ENCODE results near the gene RPL19. TPM values are rescaled to one million over a fixed set of nuclear protein-coding genes. Genes with fewer than 3 reads are reported as not detected.

The RPL19 gene
- total and polyA plus RNA-seq, 3 donors from 2014 or later = 954 to 1,741 (median 1,719) TPM

GRCh38 chr17:39195568-39196160 is 4.4 kb upstream of the RPL19 start:
- intact Hi-C loops (cut with DNase I; ENCODE audit: low total_unique reads) = no loop called here
- TF ChIP-seq CTCF (IDR thresholded peaks at IDR 0.05) = no peak
- no peak for TF ChIP-seq POLR2A (IDR thresholded peaks at IDR 0.05)
- Histone ChIP-seq H3K27ac (peak overlapping the region in 1 of 2 donors; percentile 41), H3K27me3 (no peaks in the 10 kb centered on the region), H3K4me3 (no peak overlapping the region), H3K9me3 (no peaks in the 10 kb centered on the region), H3K36me3 (ENCODE audit: low read depth, missing control alignments) (no peaks in the 10 kb centered on the region), H3K4me1 (peaks cover 36% of the 10 kb centered on the region)
- WGBS, 2 donors = 71 to 76% methylated on average over 4 to 8 of the region's 8 CpGs
- no peak for DNase-seq

DNA sequence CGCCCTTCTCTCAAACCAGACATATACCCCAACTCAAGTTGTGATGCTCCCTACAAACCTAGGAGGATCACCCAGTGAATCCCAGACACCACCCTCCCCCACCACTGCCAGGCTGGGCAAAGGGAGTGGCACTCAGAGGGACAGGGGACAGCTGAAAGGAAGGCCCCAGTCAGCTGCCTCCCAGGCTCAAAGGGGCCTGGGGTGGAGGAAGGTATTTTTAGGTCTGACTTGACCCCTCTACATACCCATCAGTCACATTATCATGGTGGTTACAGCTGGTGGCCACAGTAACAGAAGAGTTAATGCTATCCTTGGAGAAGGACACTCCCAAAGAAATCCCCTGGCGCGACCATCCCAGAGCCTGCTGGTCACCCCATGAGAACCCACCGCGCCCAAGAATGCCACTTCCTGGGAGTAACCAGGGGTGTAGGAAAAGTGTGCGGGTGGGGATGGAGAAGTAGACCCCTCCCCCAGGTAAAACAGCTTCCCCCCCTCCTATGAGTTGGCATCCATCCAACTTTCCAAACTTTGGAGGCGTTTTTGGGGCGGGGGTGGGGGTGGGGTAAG is 3.8 kb upstream of the RPL19 start:
- no peaks in the 10 kb centered on the region for H3K27me3 ChIP-seq
- no peak for DNase-seq
- H3K9me3 ChIP-seq = no peaks in the 10 kb centered on the region
- H3K4me3 ChIP-seq = peak overlapping the region; percentile 67 to 74
- no peaks in the 10 kb centered on the region for H3K36me3 ChIP-seq (ENCODE audit: low read depth, missing control alignments)
- H3K27ac ChIP-seq = no peak overlapping the region
- H3K4me1 ChIP-seq = peaks cover 42% of the 10 kb centered on the region
- TF ChIP-seq CTCF (IDR thresholded peaks at IDR 0.05) (no peak), POLR2A (IDR thresholded peaks at IDR 0.05) (no peak)
- WGBS, 2 donors = 5 to 14% methylated on average over 4 to 8 of the region's 8 CpGs
- intact Hi-C loops (cut with DNase I; ENCODE audit: low total_unique reads) = no loop called here

GRCh38 chr17:39196808-39197291 is 3.2 kb upstream of the RPL19 start:
- 0 to 1% methylated on average over 6 to 30 of the region's 30 CpGs for WGBS, 2 donors
- H3K4me1 ChIP-seq = peaks cover 45% of the 10 kb centered on the region
- H3K9me3 ChIP-seq = no peaks in the 10 kb centered on the region
- TF ChIP-seq POLR2A (IDR thresholded peaks at IDR 0.05) = no peak
- H3K4me3 ChIP-seq = peak overlapping the region; percentile 67 to 74
- no peaks in the 10 kb centered on the region for H3K27me3 ChIP-seq
- peak; percentile 42 for DNase-seq
- no peaks in the 10 kb centered on the region for H3K36me3 ChIP-seq (ENCODE audit: low read depth, missing control alignments)
- peak overlapping the region; percentile 14 to 70 for H3K27ac ChIP-seq
- intact Hi-C loops (cut with DNase I; ENCODE audit: low total_unique reads) = no loop called here

- intact Hi-C loops (cut with DNase I; ENCODE audit: low total_unique reads) = no loop called here
- no peak for TF ChIP-seq POLR2A (IDR thresholded peaks at IDR 0.05)
- TF ChIP-seq CTCF (IDR thresholded peaks at IDR 0.05) = no peak
- 0 to 1% methylated on average over 13 to 38 of the region's 55 CpGs for WGBS, 2 donors
These were observed 2.5 kb upstream of the RPL19 start, which contains the start of gene CACNB1 for GRCh38 chr17:39197380-39198185. Gene CACNB1, minus strand, starts transcription at chr17:39197669. Its CDS starts 174 bp downstream, at chr17:39197495.

GRCh38 chr17:39198186-39198566 is 1.9 kb upstream of the RPL19 start:
- DNase-seq = no peak
- H3K9me3 ChIP-seq = no peaks in the 10 kb centered on the region
- no peaks in the 10 kb centered on the region for H3K27me3 ChIP-seq
- intact Hi-C loops (cut with DNase I; ENCODE audit: low total_unique reads) = no loop called here
- no peak overlapping the region for H3K27ac ChIP-seq
- WGBS, 2 donors = 30 to 69% methylated on average over 4 of the region's 4 CpGs
- peak overlapping the region; percentile 67 to 74 for H3K4me3 ChIP-seq
- TF ChIP-seq CTCF (IDR thresholded peaks at IDR 0.05) = no peak
- TF ChIP-seq POLR2A (IDR thresholded peaks at IDR 0.05) = no peak
- H3K36me3 ChIP-seq (ENCODE audit: low read depth, missing control alignments) = no peaks in the 10 kb centered on the region
- peaks cover 43% of the 10 kb centered on the region for H3K4me1 ChIP-seq

More at GRCh38 chr17:39197380-39198185, 2.5 kb upstream of the RPL19 start, which contains the start of gene CACNB1:
- Histone ChIP-seq H3K27ac (peak within 1 kb of the TSS; percentile 14 to 70), H3K4me1 (peaks cover 43% of the 10 kb centered on the region), H3K9me3 (no peaks in the 10 kb centered on the region), H3K36me3 (ENCODE audit: low read depth, missing control alignments) (no peaks in the 10 kb centered on the region), H3K4me3 (peak within 1 kb of the TSS; percentile 67 to 74), H3K27me3 (no peaks in the 10 kb centered on the region)
- peak; percentile 85 for DNase-seq

Measured in testis (tissue), 3 donors.